H1 (cell line): ENCODE measurements around the gene SV2A. TPM values are rescaled to one million over a fixed set of nuclear protein-coding genes. Genes with fewer than 3 reads are reported as not detected.

Experiments
- ASH2L ChIP-seq: fragments of 200-600, 300-600 bp; sonication (generic); IDR thresholded peaks from one replicate; pipeline ENCODE4 v1.7.1; 2017; ENCODE audit warnings: low read length
- BCL11A ChIP-seq, 2 experiments: IDR thresholded peaks; one replicate each; pipeline ENCODE4 v1.6.1; 2011; ENCODE audit warnings: low read depth in 2 of 2, low read length in 2 of 2, mild to moderate bottlenecking in 2 of 2
- BRCA1 ChIP-seq: IDR thresholded peaks from 2 replicates; pipeline ENCODE4 v1.6.1; 2012; ENCODE audit warnings: low read depth, low read length, improper control_type of control experiment
- CHD2 ChIP-seq: IDR thresholded peaks from 2 replicates; pipeline ENCODE4 v1.6.1; 2012; ENCODE audit warnings: low read length, improper control_type of control experiment
- CREB1 ChIP-seq: IDR thresholded peaks from 2 replicates; pipeline ENCODE4 v1.6.1; 2012; ENCODE audit warnings: inconsistent platforms
- EZH2 ChIP-seq: fragments of 200-600 bp; sonication (generic); IDR thresholded peaks from 2 replicates; pipeline ENCODE4 v1.7.1; 2012; ENCODE audit warnings: low read depth, mild to moderate bottlenecking, moderate library complexity, low read length, inconsistent platforms; ENCODE audit not compliant: severe bottlenecking
- KDM1A ChIP-seq: fragments of 200-600, 300-600 bp; sonication (generic); IDR thresholded peaks from 2 replicates; pipeline ENCODE4 v1.7.1; 2016; ENCODE audit warnings: mild to moderate bottlenecking, low read length, borderline replicate concordance
- KDM4A ChIP-seq: IDR thresholded peaks from one replicate; pipeline ENCODE4 v1.7.1; 2012; ENCODE audit warnings: low read depth, mild to moderate bottlenecking, moderate library complexity, low read length, inconsistent platforms; ENCODE audit not compliant: severe bottlenecking
- PHF8 ChIP-seq: fragments of 200-600 bp; sonication (generic); conservative IDR thresholded peaks from 2 replicates; pipeline ENCODE4 v1.7.1; 2012; ENCODE audit warnings: low read depth, mild to moderate bottlenecking, inconsistent platforms, low read length, moderate library complexity
- POLR2A ChIP-seq, 2 experiments: IDR thresholded peaks; 1 replicate in 1 of 2; 2 replicates in 1 of 2; pipeline ENCODE4 v1.6.1; 2011; ENCODE audit warnings: low read depth in 2 of 2, low read length in 2 of 2, mild to moderate bottlenecking in 2 of 2; ENCODE audit errors: control extremely low read depth in 1 of 2
- RFX5 ChIP-seq: IDR thresholded peaks from 2 replicates; pipeline ENCODE4 v1.6.1; 2011; ENCODE audit warnings: low read depth, low read length, improper control_type of control experiment, borderline replicate concordance
- RNF2 ChIP-seq: fragments of 200-900, 300-1000 bp; sonication (generic); IDR thresholded peaks from 2 replicates; pipeline ENCODE4 v1.7.1; 2016; ENCODE audit warnings: borderline replicate concordance, low read depth, mild to moderate bottlenecking, antibody characterized with exemption, low read length; ENCODE audit not compliant: poor library complexity, severe bottlenecking; ENCODE audit errors: missing control alignments
- SIN3A ChIP-seq, 2 experiments: IDR thresholded peaks in 1 of 2; conservative IDR thresholded peaks in 1 of 2; 2 replicates each; pipeline ENCODE4 v1.6.1; 2011 to 2012; ENCODE audit warnings: low read length in 2 of 2, improper control_type of control experiment in 1 of 2, low read depth in 1 of 2, mild to moderate bottlenecking in 1 of 2
- SP2 ChIP-seq: IDR thresholded peaks from 2 replicates; pipeline ENCODE4 v1.6.1; 2012; ENCODE audit warnings: mild to moderate bottlenecking, low read length, inconsistent platforms
- SRF ChIP-seq: IDR thresholded peaks from 2 replicates; pipeline ENCODE4 v1.6.1; 2011; ENCODE audit warnings: mild to moderate bottlenecking, low read depth, low read length, moderate library complexity
- TCF12 ChIP-seq: IDR thresholded peaks from 2 replicates; pipeline ENCODE4 v1.6.1; 2011; ENCODE audit warnings: low read depth, mild to moderate bottlenecking, low read length
- YY1 ChIP-seq: IDR thresholded peaks from 2 replicates; pipeline ENCODE4 v1.6.1; 2011; ENCODE audit warnings: low read depth, mild to moderate bottlenecking, low read length
- polyA plus RNA-seq, 7 experiments: library from polyadenylated mRNA; depleted of rRNA in 3 of 7; stranded (reverse) in 5 of 7; unstranded in 2 of 7; fragments of >200 nt in 5 of 7; fragments of 200-250 nt in 2 of 7; gene quantifications; 1 replicate in 5 of 7; 2 replicates in 1 of 7; 4 replicates in 1 of 7; pipeline versions ENCODE4 v1.2.1 to v1.2.3, GENCODE V29; 2011 to 2013; ENCODE audit warnings: missing spikeins in 2 of 7, mixed read lengths in 2 of 7
- total RNA-seq: library from RNA; stranded (reverse); fragmentation: NEBNext Ultra II Directional; extraction: Animal tissue kit (Norgen Biotek cat#: 25700); gene quantifications from 2 replicates; pipeline ENCODE4 v1.2.1, GENCODE V29; 2021
- TF ChIP-seq, protein P1 (sequence below): IDR thresholded peaks from 2 replicates; pipeline ENCODE4 v1.6.1; 2012; ENCODE audit warnings: inconsistent platforms
- TF ChIP-seq, protein P2 (sequence below), 3 experiments: IDR thresholded peaks; 1 replicate in 2 of 3; 2 replicates in 1 of 3; pipeline versions ENCODE4 v1.5.1 to v1.6.1; 2011; ENCODE audit warnings: low read length in 3 of 3, mild to moderate bottlenecking in 3 of 3, inconsistent platforms in 2 of 3, low read depth in 1 of 3, moderate library complexity in 1 of 3; ENCODE audit not compliant: insufficient read depth in 1 of 3; ENCODE audit errors: control extremely low read depth in 1 of 3
- TF ChIP-seq, protein P3 (sequence below): IDR thresholded peaks from 2 replicates; pipeline ENCODE4 v1.6.1; 2011; ENCODE audit warnings: low read depth, mild to moderate bottlenecking, low read length; ENCODE audit not compliant: insufficient read depth
- TF ChIP-seq, protein P4 (sequence below): IDR thresholded peaks from 2 replicates; pipeline ENCODE4 v1.6.1; 2012; ENCODE audit warnings: inconsistent platforms

The SV2A gene
- total and polyA plus RNA-seq, 2 of the 8 experiments (the other 6 are each of a cell fraction or from before 2014, with no cell fraction given) = 41.8 to 51.8 TPM

DNA sequence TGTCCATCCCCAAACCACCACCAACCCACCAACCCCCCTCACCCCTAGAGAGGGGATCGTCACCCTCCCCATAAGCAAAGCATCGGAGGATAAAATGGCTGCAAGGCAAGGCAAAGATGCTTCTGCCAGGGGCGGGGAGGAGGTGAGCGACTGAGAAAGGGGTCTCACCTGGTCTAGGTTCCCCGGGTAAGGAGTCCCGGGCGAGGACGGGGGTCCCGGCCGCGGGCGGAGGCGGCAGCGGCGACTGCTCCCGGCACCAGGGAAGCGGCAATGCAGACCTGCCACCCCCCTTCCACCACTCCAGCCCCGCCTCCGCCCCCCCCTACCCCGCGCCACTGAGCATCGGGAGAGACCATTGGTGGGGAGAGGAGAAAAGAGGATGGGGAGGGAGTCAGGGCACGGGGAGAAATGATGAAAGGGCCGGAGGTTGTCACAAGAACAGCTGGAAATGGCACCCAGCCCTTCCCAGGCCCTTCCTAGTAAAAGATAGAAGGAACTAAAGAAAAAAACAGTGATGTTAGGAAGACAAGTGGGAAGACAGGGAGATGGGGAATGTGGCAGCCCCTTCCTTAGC is at the start of gene SV2A (continued):
- TF ChIP-seq BRCA1 (no peak), POLR2A (IDR thresholded peaks at IDR 0.05; ENCODE audit: control extremely low read depth in 1 of 2, low read depth in 2 of 2, low read length in 2 of 2) (peak in 1 of 2 experiments; percentile 50; a peak in 1 of 3 replicates), TCF12 (no peak), EZH2 (no peak), RFX5 (no peak), CREB1 (no peak), BCL11A (IDR thresholded peaks at IDR 0.05; ENCODE audit: low read depth in 2 of 2, low read length in 2 of 2) (no peak), SP2 (no peak), CHD2 (no peak), PHF8 (peak; percentile 53), YY1 (peak; percentile 54; the same call in 1 of the 2 replicates), SIN3A (conservative IDR thresholded peaks at IDR 0.05 in 1 of 2, IDR thresholded peaks at IDR 0.05 in 1 of 2; ENCODE audit: low read depth in 1 of 2, low read length in 2 of 2) (peak; percentile 56 to 89; a peak in 2 of 4 replicates), KDM4A (peak; percentile 64), ASH2L (peak; percentile 87), SRF (no peak), RNF2 (no peak), KDM1A (no peak)
- TF ChIP-seq, protein P1, sequence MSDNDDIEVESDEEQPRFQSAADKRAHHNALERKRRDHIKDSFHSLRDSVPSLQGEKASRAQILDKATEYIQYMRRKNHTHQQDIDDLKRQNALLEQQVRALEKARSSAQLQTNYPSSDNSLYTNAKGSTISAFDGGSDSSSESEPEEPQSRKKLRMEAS = peak; percentile 38; the same call in 1 of the 2 replicates
- TF ChIP-seq, protein P2, sequence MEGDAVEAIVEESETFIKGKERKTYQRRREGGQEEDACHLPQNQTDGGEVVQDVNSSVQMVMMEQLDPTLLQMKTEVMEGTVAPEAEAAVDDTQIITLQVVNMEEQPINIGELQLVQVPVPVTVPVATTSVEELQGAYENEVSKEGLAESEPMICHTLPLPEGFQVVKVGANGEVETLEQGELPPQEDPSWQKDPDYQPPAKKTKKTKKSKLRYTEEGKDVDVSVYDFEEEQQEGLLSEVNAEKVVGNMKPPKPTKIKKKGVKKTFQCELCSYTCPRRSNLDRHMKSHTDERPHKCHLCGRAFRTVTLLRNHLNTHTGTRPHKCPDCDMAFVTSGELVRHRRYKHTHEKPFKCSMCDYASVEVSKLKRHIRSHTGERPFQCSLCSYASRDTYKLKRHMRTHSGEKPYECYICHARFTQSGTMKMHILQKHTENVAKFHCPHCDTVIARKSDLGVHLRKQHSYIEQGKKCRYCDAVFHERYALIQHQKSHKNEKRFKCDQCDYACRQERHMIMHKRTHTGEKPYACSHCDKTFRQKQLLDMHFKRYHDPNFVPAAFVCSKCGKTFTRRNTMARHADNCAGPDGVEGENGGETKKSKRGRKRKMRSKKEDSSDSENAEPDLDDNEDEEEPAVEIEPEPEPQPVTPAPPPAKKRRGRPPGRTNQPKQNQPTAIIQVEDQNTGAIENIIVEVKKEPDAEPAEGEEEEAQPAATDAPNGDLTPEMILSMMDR (IDR thresholded peaks at IDR 0.05; ENCODE audit: control extremely low read depth in 1 of 3, insufficient read depth in 1 of 3, low read depth in 1 of 3, low read length in 3 of 3) = no peak
- TF ChIP-seq, protein P3, sequence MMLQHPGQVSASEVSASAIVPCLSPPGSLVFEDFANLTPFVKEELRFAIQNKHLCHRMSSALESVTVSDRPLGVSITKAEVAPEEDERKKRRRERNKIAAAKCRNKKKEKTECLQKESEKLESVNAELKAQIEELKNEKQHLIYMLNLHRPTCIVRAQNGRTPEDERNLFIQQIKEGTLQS = no peak
- TF ChIP-seq, protein P4, sequence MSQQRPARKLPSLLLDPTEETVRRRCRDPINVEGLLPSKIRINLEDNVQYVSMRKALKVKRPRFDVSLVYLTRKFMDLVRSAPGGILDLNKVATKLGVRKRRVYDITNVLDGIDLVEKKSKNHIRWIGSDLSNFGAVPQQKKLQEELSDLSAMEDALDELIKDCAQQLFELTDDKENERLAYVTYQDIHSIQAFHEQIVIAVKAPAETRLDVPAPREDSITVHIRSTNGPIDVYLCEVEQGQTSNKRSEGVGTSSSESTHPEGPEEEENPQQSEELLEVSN = no peak
